ENCODE data around the gene NIPSNAP2. TPM values are rescaled to one million over a fixed set of nuclear protein-coding genes. Genes with fewer than 3 reads are reported as not detected.
"Not testable (repeated sequence)": the region's sequence is repeated elsewhere in the genome, so short reads cannot be mapped to it uniquely, and the experiment has no call there.

Gene NIPSNAP2
- polyA plus RNA-seq, 2 of the 4 experiments (the other 2 are of a cell fraction), result 48.2 to 135 TPM

DNA sequence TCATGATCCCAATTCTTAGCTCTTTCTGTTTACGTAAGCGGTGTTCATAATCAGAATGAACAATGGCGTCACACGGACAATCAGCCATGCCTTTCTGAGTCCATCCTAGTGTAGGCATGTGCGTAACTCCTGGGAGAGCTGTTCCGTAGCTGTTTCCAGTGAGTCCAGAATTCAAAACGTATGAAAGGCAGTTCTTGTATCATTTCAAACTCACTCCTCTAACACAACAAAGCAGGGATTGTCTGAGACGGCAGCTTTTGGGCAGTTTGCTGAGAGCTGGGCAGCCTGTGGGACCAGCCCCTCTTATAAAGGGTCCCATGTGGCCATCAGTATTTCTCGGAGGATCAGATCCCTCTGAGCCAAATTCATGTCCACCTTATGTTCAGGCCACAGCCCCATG lies 43.5 kb downstream of the NIPSNAP2 start:
- no peak for FAIRE-seq
- H3K27ac ChIP-seq, result no peak overlapping the region
- 89% methylated on average over 9 of the region's 9 CpGs for WGBS (ENCODE audit: missing lambda C conversion rate)
- no peak overlapping the region for H3K4me2 ChIP-seq
- ATAC-seq, result no peak
- ChIA-PET POLR2A (interaction anchor here (1.9 kb wide), 1 partner anchor 43 kb away, joined by 7 read pairs; the partner anchor contains the start of genes CCT6A and PSPH), CTCF (interaction anchor here (0.7 to 1.9 kb wide), 5 partner anchors 7 to 366 kb away, joined by 3 to 7 read pairs (median 6); no protein-coding TSS in a partner anchor)
- peaks cover 16% of the 10 kb centered on the region for H3K4me1 ChIP-seq
- H3K4me3 ChIP-seq, result no peak overlapping the region
- TF ChIP-seq NR3C1 (IDR thresholded peaks at IDR 0.05) (no peak), SREBF2 (IDR thresholded peaks at IDR 0.05) (no peak), NPAS2 (CRISPR knock-in tag; IDR thresholded peaks at IDR 0.05; ENCODE audit: borderline replicate concordance) (no peak), MYC (IDR thresholded peaks at IDR 0.05; ENCODE audit: borderline replicate concordance, low read length) (no peak), PBX3 (IDR thresholded peaks at IDR 0.05) (no peak), FOSB (CRISPR knock-in tag; IDR thresholded peaks at IDR 0.05) (no peak), HEYL (CRISPR knock-in tag; IDR thresholded peaks at IDR 0.05) (no peak), JUNB (IDR thresholded peaks at IDR 0.05) (no peak)
- DNase-seq (ENCODE audit: low read depth in 1 of 2, low spot score in 1 of 2), result no peak
- H3K9me3 ChIP-seq, result no peaks in the 10 kb centered on the region

DNA sequence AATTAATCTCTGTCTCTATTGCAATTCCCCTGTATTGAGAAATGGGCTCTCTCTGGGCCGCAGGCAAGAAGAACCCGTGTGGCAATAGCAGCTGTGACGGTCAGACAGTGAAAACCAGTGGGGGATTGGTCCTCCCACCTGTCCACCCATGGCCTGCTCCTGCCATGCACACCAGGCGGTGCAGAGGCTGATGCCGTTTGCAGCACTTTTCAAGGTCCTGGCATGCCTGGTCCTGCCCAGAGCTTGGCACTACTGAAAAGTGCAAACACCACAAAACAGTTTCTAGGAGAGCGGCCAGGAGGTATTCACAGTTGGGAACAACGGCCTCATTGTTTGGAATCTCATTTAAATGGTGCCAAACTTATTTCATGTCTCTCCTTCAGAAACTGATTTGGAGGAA lies 45.3 kb downstream of the NIPSNAP2 start:
- Histone ChIP-seq H3K9me3 (no peaks in the 10 kb centered on the region), H3K27ac (no peak overlapping the region), H3K4me1 (peaks cover 14% of the 10 kb centered on the region), H3K4me2 (no peak overlapping the region), H3K4me3 (no peak overlapping the region)
- FAIRE-seq (no peak), ATAC-seq (no peak), DNase-seq (ENCODE audit: low read depth in 1 of 2, low spot score in 1 of 2) (no peak)
- ChIA-PET CTCF (no interaction called here), POLR2A (interaction anchor here (0.5 to 0.7 kb wide), 3 partner anchors 32 to 1123 kb away, joined by 3 to 7 read pairs (median 6); no protein-coding TSS in a partner anchor)
- 93% methylated on average over 5 of the region's 7 CpGs for WGBS (ENCODE audit: missing lambda C conversion rate)
- TF ChIP-seq RFX5 (IDR thresholded peaks at IDR 0.05) (no peak), CHD2 (IDR thresholded peaks at IDR 0.05; ENCODE audit: low read length, partially characterized antibody) (no peak)

GRCh38 chr7:56017015-56017414 lies 52.6 kb downstream of the NIPSNAP2 start:
- WGBS (ENCODE audit: missing lambda C conversion rate), result 99% methylated on average over 3 of the region's 3 CpGs
- POLR2A ChIA-PET; FAIRE-seq; H3K4me1 ChIP-seq; DNase-seq (ENCODE audit: low read depth in 1 of 2, low spot score in 1 of 2); CTCF ChIA-PET; H3K4me3 ChIP-seq; ATAC-seq; H3K27ac ChIP-seq; H3K9me3 ChIP-seq; H3K4me2 ChIP-seq: not testable (repeated sequence)

- WGBS (ENCODE audit: missing lambda C conversion rate), result 90% methylated on average over 7 of the region's 9 CpGs
- H3K4me3 ChIP-seq, result no peak overlapping the region
- CTCF ChIA-PET, result interaction anchor here (0.9 to 2.1 kb wide), 4 partner anchors 15 to 60 kb away, joined by 4 to 7 read pairs (median 5); no protein-coding TSS in a partner anchor
These were observed 55.1 kb downstream of the NIPSNAP2 start for GRCh38 chr7:56019501-56019900.

More at GRCh38 chr7:56019501-56019900, 55.1 kb downstream of the NIPSNAP2 start:
- no peak overlapping the region for H3K27ac ChIP-seq
- FAIRE-seq (no peak), DNase-seq (ENCODE audit: low read depth in 1 of 2, low spot score in 1 of 2) (no peak), ATAC-seq (no peak)
- POLR2A ChIA-PET, result no interaction called here
- TF ChIP-seq HES2 (IDR thresholded peaks at IDR 0.05), result no peak
- no peak for TF ChIP-seq RAD21 (conservative IDR thresholded peaks at IDR 0.05 in 1 of 2, IDR thresholded peaks at IDR 0.05 in 1 of 2)
- TF ChIP-seq, protein P1, sequence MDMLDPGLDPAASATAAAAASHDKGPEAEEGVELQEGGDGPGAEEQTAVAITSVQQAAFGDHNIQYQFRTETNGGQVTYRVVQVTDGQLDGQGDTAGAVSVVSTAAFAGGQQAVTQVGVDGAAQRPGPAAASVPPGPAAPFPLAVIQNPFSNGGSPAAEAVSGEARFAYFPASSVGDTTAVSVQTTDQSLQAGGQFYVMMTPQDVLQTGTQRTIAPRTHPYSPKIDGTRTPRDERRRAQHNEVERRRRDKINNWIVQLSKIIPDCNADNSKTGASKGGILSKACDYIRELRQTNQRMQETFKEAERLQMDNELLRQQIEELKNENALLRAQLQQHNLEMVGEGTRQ (IDR thresholded peaks at IDR 0.05), result no peak
- no peak for TF ChIP-seq ZSCAN20 (CRISPR knock-in tag; IDR thresholded peaks at IDR 0.05)
- TF ChIP-seq REST (IDR thresholded peaks at IDR 0.05), result no peak
- no peak for TF ChIP-seq CHD2 (IDR thresholded peaks at IDR 0.05; ENCODE audit: low read length, partially characterized antibody)
- no peaks in the 10 kb centered on the region for H3K4me1 ChIP-seq
- H3K9me3 ChIP-seq, result no peaks in the 10 kb centered on the region
- H3K4me2 ChIP-seq, result no peak overlapping the region

All from A549 (cell line).